Right renal cortex interstitium (tissue), 3 donors: ENCODE measurements around the gene PTTG2. TPM values are rescaled to one million over a fixed set of nuclear protein-coding genes. Genes with fewer than 3 reads are reported as not detected.

ENCODE experiments used
- DNase-seq, 3 donors: peaks; one replicate each; pipeline ENCODE4 v3.0.0-alpha.2; 2013; ENCODE audit warnings: low read depth in 3 of 3, low spot score in 2 of 3
- polyA plus RNA-seq, 3 donors: library from polyadenylated mRNA; unstranded; fragments of 120-200 nt; gene quantifications; one replicate each; pipeline ENCODE4 v1.2.1, GENCODE V29; 2013; ENCODE audit not compliant: insufficient read length in 3 of 3

The PTTG2 gene
- polyA plus RNA-seq, 3 donors, result 0.28 TPM; not detected in 2

- DNase-seq, result no peak
Measured at GRCh38 chr4:38004887-38005286, 44.7 kb downstream of the PTTG2 start.

- no peak for DNase-seq
Measured at GRCh38 chr4:38005637-38006036, 45.4 kb downstream of the PTTG2 start.

GRCh38 chr4:38007645-38008044 is 47.4 kb downstream of the PTTG2 start:
- no peak for DNase-seq

GRCh38 chr4:38008571-38009021 is 48.4 kb downstream of the PTTG2 start:
- no peak for DNase-seq

GRCh38 chr4:38009421-38009820 is 49.2 kb downstream of the PTTG2 start:
- no peak for DNase-seq

- no peak for DNase-seq
Measured at GRCh38 chr4:38009949-38010348, 49.8 kb downstream of the PTTG2 start.

Other genes with a start within 250 kb of the PTTG2 start
- gene PGM2, start 133.7 kb upstream of the PTTG2 start, polyA plus RNA-seq, result 10 to 100 TPM; 38.4 to 42.6 (median 39.7) TPM
- 100 to 1,000 TPM; 189 to 200 (median 198) TPM for gene TBC1D1, start 69.3 kb upstream of the PTTG2 start, polyA plus RNA-seq